Ovary (tissue), 3 donors: ENCODE measurements around the gene GARNL3.

Source experiments
- CTCF ChIP-seq, 3 donors: fragments of 450-650 bp in 2 of 3; fragments of 200-600 bp in 1 of 3; IDR thresholded peaks; one replicate each; pipeline versions ENCODE4 v1.5.1 to v1.8.0; 2016 to 2022; ENCODE audit warnings: antibody characterized with exemption in 3 of 3, mild to moderate bottlenecking in 1 of 3
- EP300 ChIP-seq: sonication (generic); formaldehyde crosslinking; IDR thresholded peaks from one replicate; pipeline ENCODE4 v1.6.1; 2017; ENCODE audit warnings: antibody characterized with exemption
- POLR2A ChIP-seq: fragments of 450-650 bp; IDR thresholded peaks from one replicate; pipeline ENCODE4 v1.6.1; 2017; ENCODE audit warnings: antibody characterized with exemption, mild to moderate bottlenecking, moderate library complexity
- donor health status: DM: no; HTN: no; CAD: no.

- no peak for TF ChIP-seq CTCF (IDR thresholded peaks at IDR 0.05)
- no peak for TF ChIP-seq POLR2A
- no peak for TF ChIP-seq EP300
Observed at GRCh38 chr9:127252410-127253318, 11.9 kb upstream of the GARNL3 start.
